HG03025 (cell line): ENCODE data around the gene ZNF17.
"Not testable (repeated sequence)": the region's sequence is repeated elsewhere in the genome, so short reads cannot be mapped to it uniquely, and the experiment has no call there.

Source experiments
- ATAC-seq: cut with Tn5 transposase; IDR thresholded peaks from one replicate; pipeline ENCODE4 v1.9.1; 2021; ENCODE audit warnings: mild to moderate bottlenecking, moderate library complexity; ENCODE audit not compliant: unreplicated experiment, low FRiP score

Gene ZNF17

GRCh38 chr19:57410877-57411671 is at the start of gene ZNF17:
ZNF17 (plus strand) TSS chr19:57411161; CDS start chr19:57413616, 2,455 bp downstream.
- peak; percentile 89 for ATAC-seq

GRCh38 chr19:57362419-57362818 is 48.5 kb upstream of the ZNF17 start:
- no peak for ATAC-seq

GRCh38 chr19:57362997-57363687 is 47.8 kb upstream of the ZNF17 start, which contains the start of the genes TRAPPC2B and ZNF547:
TRAPPC2B (plus strand) TSS chr19:57363551; CDS start chr19:57364834, 1,283 bp downstream.
ZNF547 (plus strand) TSS chr19:57363551; CDS start chr19:57368556, 5,005 bp downstream.
- peak; percentile 87 for ATAC-seq

GRCh38 chr19:57363688-57364181 is 47.2 kb upstream of the ZNF17 start:
- no peak for ATAC-seq

- ATAC-seq = no peak
Observed at GRCh38 chr19:57366776-57367175, 44.2 kb upstream of the ZNF17 start.

- ATAC-seq = no peak
Observed at GRCh38 chr19:57374179-57374578, 36.8 kb upstream of the ZNF17 start.

GRCh38 chr19:57374647-57375046 is 36.3 kb upstream of the ZNF17 start:
- not testable (repeated sequence) for ATAC-seq

GRCh38 chr19:57376151-57376550 is 34.8 kb upstream of the ZNF17 start:
- no peak for ATAC-seq

GRCh38 chr19:57377498-57378146 is 33.3 kb upstream of the ZNF17 start:
- no peak for ATAC-seq

GRCh38 chr19:57380923-57381322 is 30.0 kb upstream of the ZNF17 start:
- ATAC-seq = no peak

- no peak for ATAC-seq
Observed at GRCh38 chr19:57382806-57383488, 28.0 kb upstream of the ZNF17 start.

- ATAC-seq = no peak
Observed at GRCh38 chr19:57389194-57389729, 21.7 kb upstream of the ZNF17 start.

- ATAC-seq = peak; percentile 95
Observed at GRCh38 chr19:57389730-57390598, 21.0 kb upstream of the ZNF17 start, which contains the start of gene ZNF548. ZNF548 (plus strand) TSS chr19:57389854; CDS start chr19:57390100, 246 bp downstream.

- ATAC-seq = no peak
Observed at GRCh38 chr19:57395710-57396109, 15.3 kb upstream of the ZNF17 start.

- no peak for ATAC-seq
Observed at GRCh38 chr19:57398868-57399267, 12.1 kb upstream of the ZNF17 start.

- no peak for ATAC-seq
Observed at GRCh38 chr19:57403737-57404563, 7.0 kb upstream of the ZNF17 start.

GRCh38 chr19:57406516-57407123 is 4.3 kb upstream of the ZNF17 start:
- no peak for ATAC-seq

GRCh38 chr19:57419439-57419838 is 8.5 kb downstream of the ZNF17 start:
- no peak for ATAC-seq
